Mesothelial cell of epicardium (in vitro differentiated cells): ENCODE results near the gene PPIP5K1. TPM values are rescaled to one million over a fixed set of nuclear protein-coding genes. Genes with fewer than 3 reads are reported as not detected.

ENCODE experiments used
- DNase-seq, 2 experiments: peaks; one replicate each; pipeline ENCODE4 v3.0.0; 2021; ENCODE audit warnings: low spot score in 2 of 2; ENCODE audit not compliant: unreplicated experiment in 2 of 2
- H3K27ac Mint-ChIP-seq: 2 replicates; pipeline ENCODE4 v1.8.0; 2021; ENCODE audit warnings: mixed read lengths
- H3K27me3 Mint-ChIP-seq: 2 replicates; pipeline ENCODE4 v1.8.0; 2021; ENCODE audit warnings: low read depth, mixed read lengths
- H3K36me3 Mint-ChIP-seq: 2 replicates; pipeline ENCODE4 v1.8.0; 2021; ENCODE audit warnings: mixed read lengths
- H3K4me1 Mint-ChIP-seq: 2 replicates; pipeline ENCODE4 v1.8.0; 2021; ENCODE audit warnings: mixed read lengths
- H3K4me3 Mint-ChIP-seq: 2 replicates; pipeline ENCODE4 v1.8.0; 2021; ENCODE audit warnings: mild to moderate bottlenecking, moderate library complexity, mixed read lengths
- H3K9me3 Mint-ChIP-seq: 2 replicates; pipeline ENCODE4 v1.8.0; 2021; ENCODE audit warnings: mixed read lengths
- total RNA-seq: library from RNA; stranded (reverse); gene quantifications from 3 replicates; pipeline ENCODE4 v1.2.1, GENCODE V29; 2021
- TF ChIP-seq, protein P1 (sequence below): fragments of 200-600 bp; sonication (generic); IDR thresholded peaks from one replicate; pipeline ENCODE4 v1.5.0; 2021; ENCODE audit warnings: antibody characterized with exemption; ENCODE audit not compliant: unreplicated experiment

Gene PPIP5K1
- total RNA-seq, 1 donor from 2014 or later: 56.0 TPM

GRCh38 chr15:43522247-43522646 lies 67.8 kb downstream of the PPIP5K1 start:
- DNase-seq: no peak
- Mint-ChIP-seq H3K4me1 (peaks cover 24% of the 10 kb centered on the region), H3K4me3 (no peak overlapping the region), H3K36me3 (peaks cover 48% of the 10 kb centered on the region), H3K27me3 (no peaks in the 10 kb centered on the region), H3K9me3 (peaks cover 8% of the 10 kb centered on the region), H3K27ac (no peak overlapping the region)
- TF ChIP-seq, protein P1, sequence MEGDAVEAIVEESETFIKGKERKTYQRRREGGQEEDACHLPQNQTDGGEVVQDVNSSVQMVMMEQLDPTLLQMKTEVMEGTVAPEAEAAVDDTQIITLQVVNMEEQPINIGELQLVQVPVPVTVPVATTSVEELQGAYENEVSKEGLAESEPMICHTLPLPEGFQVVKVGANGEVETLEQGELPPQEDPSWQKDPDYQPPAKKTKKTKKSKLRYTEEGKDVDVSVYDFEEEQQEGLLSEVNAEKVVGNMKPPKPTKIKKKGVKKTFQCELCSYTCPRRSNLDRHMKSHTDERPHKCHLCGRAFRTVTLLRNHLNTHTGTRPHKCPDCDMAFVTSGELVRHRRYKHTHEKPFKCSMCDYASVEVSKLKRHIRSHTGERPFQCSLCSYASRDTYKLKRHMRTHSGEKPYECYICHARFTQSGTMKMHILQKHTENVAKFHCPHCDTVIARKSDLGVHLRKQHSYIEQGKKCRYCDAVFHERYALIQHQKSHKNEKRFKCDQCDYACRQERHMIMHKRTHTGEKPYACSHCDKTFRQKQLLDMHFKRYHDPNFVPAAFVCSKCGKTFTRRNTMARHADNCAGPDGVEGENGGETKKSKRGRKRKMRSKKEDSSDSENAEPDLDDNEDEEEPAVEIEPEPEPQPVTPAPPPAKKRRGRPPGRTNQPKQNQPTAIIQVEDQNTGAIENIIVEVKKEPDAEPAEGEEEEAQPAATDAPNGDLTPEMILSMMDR: no peak

GRCh38 chr15:43521419-43521818 lies 68.6 kb downstream of the PPIP5K1 start:
- Mint-ChIP-seq H3K27me3 (no peaks in the 10 kb centered on the region), H3K4me3 (no peak overlapping the region), H3K27ac (no peak overlapping the region), H3K9me3 (peaks cover 8% of the 10 kb centered on the region), H3K36me3 (peaks cover 48% of the 10 kb centered on the region), H3K4me1 (peaks cover 32% of the 10 kb centered on the region)
- TF ChIP-seq, protein P1: no peak
- no peak for DNase-seq

DNA sequence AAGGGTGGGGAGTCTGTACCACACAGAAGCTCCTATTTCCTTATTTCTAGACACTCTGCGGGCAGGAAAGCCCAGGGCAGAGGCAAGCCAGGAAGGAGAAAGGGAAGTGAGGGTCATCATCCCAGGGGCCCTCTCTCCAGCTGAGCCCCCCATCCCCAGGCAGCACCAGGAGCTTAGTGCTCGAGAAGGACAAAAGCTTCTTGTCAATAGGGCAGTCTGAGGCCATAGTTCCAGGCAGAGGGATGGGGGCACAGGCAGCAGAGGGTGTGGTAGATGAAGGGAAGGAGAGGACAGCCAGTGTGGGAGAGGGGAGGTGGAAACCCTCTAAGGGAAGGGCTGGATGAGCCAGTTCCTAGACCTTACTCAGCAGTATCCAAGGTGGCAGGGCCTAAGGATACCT lies 69.9 kb downstream of the PPIP5K1 start:
- Mint-ChIP-seq H3K4me3 (no peak overlapping the region), H3K36me3 (peaks cover 36% of the 10 kb centered on the region)
- DNase-seq: no peak

GRCh38 chr15:43519196-43519595 lies 70.8 kb downstream of the PPIP5K1 start:
- Mint-ChIP-seq H3K27ac (no peak overlapping the region), H3K4me1 (peaks cover 46% of the 10 kb centered on the region), H3K9me3 (no peaks in the 10 kb centered on the region), H3K27me3 (no peaks in the 10 kb centered on the region), H3K4me3 (peak overlapping the region; percentile 72), H3K36me3 (peaks cover 30% of the 10 kb centered on the region)
- TF ChIP-seq, protein P1: no peak
- no peak for DNase-seq

More for the DNA sequence above, 69.9 kb downstream of the PPIP5K1 start:
- no peaks in the 10 kb centered on the region for H3K27me3 Mint-ChIP-seq
- H3K27ac Mint-ChIP-seq: no peak overlapping the region
- H3K9me3 Mint-ChIP-seq: peaks cover 2% of the 10 kb centered on the region
- peaks cover 43% of the 10 kb centered on the region for H3K4me1 Mint-ChIP-seq
- TF ChIP-seq, protein P1: no peak

DNA sequence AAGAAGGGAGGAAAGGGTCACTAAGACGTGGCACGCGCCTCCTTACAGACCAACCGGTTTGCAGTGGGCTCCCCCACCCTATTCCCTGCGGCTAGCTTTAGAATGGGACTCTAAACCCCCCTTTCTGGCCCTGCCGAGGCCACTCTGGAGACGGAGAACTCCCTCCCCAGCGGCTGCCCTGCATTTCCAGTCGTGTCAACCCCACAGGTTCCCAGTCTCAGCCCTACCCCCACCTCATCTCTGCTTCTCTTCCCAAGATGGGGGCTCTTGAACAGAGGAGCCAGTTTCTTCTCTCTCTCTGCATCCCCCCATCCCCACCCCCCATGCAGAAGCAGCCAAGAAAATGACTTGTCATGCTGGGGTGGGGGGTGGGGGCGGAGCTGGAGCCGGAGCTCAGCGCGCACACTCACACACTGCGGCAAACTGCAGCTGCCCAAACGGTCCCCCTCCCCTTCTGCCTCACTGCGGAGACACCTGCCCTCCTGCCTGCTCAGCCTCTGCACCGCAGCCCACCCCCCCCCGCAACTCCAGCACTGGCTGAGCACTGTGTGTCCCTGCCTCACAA lies 71.7 kb downstream of the PPIP5K1 start:
- no peaks in the 10 kb centered on the region for H3K27me3 Mint-ChIP-seq
- TF ChIP-seq, protein P1: no peak
- H3K4me3 Mint-ChIP-seq: peak overlapping the region; percentile 72
- DNase-seq: no peak
- peaks cover 21% of the 10 kb centered on the region for H3K36me3 Mint-ChIP-seq
- peak overlapping the region; percentile 92 for H3K27ac Mint-ChIP-seq
- H3K9me3 Mint-ChIP-seq: no peaks in the 10 kb centered on the region
- H3K4me1 Mint-ChIP-seq: peaks cover 46% of the 10 kb centered on the region
